Ishikawa (cell line): ENCODE measurements around the gene SCN2A.

Experiments used
- CEBPB ChIP-seq: IDR thresholded peaks from 2 replicates; pipeline ENCODE4 v1.6.1; 2012
- CREB1 ChIP-seq: IDR thresholded peaks from 2 replicates; pipeline ENCODE4 v1.6.1; 2012; ENCODE audit warnings: low read depth
- EP300 ChIP-seq: IDR thresholded peaks from 2 replicates; pipeline ENCODE4 v1.6.1; 2012; ENCODE audit warnings: borderline replicate concordance
- FOXM1 ChIP-seq: IDR thresholded peaks from 2 replicates; pipeline ENCODE4 v1.6.1; 2012; ENCODE audit warnings: low read depth, borderline replicate concordance
- NFIC ChIP-seq: IDR thresholded peaks from 2 replicates; pipeline ENCODE4 v1.6.1; 2012
- RAD21 ChIP-seq: IDR thresholded peaks from 2 replicates; pipeline ENCODE4 v1.6.1; 2012; ENCODE audit warnings: low read depth
- REST ChIP-seq: IDR thresholded peaks from 2 replicates; pipeline ENCODE4 v1.6.1; 2012; ENCODE audit warnings: low read depth, mild to moderate bottlenecking
- TAF1 ChIP-seq: IDR thresholded peaks from 2 replicates; pipeline ENCODE4 v1.6.1; 2012; ENCODE audit warnings: low read depth, mild to moderate bottlenecking
- YY1 ChIP-seq: IDR thresholded peaks from 2 replicates; pipeline ENCODE4 v1.6.1; 2012; ENCODE audit warnings: low read depth
- ZBTB7A ChIP-seq: IDR thresholded peaks from 2 replicates; pipeline ENCODE4 v1.6.1; 2012; ENCODE audit warnings: low read depth

- no peak for TF ChIP-seq YY1
- no peak for TF ChIP-seq CREB1
- TF ChIP-seq FOXM1: no peak
- no peak for TF ChIP-seq TAF1
- TF ChIP-seq ZBTB7A: no peak
- TF ChIP-seq RAD21: no peak
- no peak for TF ChIP-seq EP300
- no peak for TF ChIP-seq NFIC
- TF ChIP-seq CEBPB: no peak
- no peak for TF ChIP-seq REST
Observed at GRCh38 chr2:165369131-165369897, 130.1 kb downstream of the SCN2A start.
